Measurements from ENCODE around the gene GPC6.

The GPC6 gene

GRCh38 chr13:93397619-93398018 is 171.0 kb downstream of the GPC6 start:
- no peak for DNase-seq (ENCODE audit: extremely low read depth, low read depth)
- no peak for TF ChIP-seq CTCF (IDR thresholded peaks at IDR 0.05; ENCODE audit: low read depth, low read length)

GRCh38 chr13:93398167-93399035 is 171.8 kb downstream of the GPC6 start:
- no peak for TF ChIP-seq CTCF (IDR thresholded peaks at IDR 0.05; ENCODE audit: low read depth, low read length)

DNA sequence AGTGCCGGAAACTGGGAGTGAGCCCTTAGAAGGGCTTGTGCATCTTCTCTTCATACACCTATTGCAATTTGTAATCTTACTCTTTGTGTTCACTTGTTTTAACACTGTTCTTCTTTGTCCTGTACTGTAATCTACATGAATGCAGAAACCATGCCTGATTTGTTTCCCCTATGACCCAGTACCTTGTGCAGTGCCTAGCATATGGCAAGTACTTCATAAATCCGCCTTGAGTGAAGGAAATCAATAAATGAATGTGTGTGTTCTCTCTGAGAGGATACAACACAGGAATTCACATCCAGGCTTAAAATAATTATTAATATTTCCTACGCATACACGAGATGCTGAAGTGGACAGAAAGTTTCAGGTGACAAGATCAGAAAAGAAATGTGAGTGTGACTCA is 172.6 kb downstream of the GPC6 start:
- no peak for TF ChIP-seq CTCF (IDR thresholded peaks at IDR 0.05; ENCODE audit: low read depth, low read length)
- DNase-seq (ENCODE audit: extremely low read depth, low read depth): no peak

More at GRCh38 chr13:93398167-93399035, 171.8 kb downstream of the GPC6 start:
- no peak for DNase-seq (ENCODE audit: extremely low read depth, low read depth)

DNA sequence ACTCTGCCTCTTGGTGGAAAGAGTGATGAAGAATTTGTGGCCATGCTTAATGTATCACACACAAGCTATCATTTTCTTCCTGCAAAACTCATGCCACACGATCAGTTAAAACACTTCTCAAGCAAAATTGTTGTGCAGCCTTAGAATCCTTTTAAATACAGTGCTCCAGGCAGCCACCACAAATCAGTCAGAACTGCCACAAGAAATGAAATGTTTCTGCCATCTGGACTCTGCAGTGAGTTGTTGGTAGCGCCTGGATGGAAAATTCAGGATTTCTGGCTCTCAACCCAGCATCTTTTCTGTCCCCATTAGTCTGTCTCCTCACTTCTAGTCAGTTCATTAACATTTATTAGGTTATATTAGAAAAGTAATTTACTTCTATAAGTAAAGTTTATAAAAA is 179.5 kb downstream of the GPC6 start:
- no peak for TF ChIP-seq CTCF (IDR thresholded peaks at IDR 0.05; ENCODE audit: low read depth, low read length)
- no peak for DNase-seq (ENCODE audit: extremely low read depth, low read depth)

GRCh38 chr13:93407551-93407950 is 180.9 kb downstream of the GPC6 start:
- DNase-seq (ENCODE audit: extremely low read depth, low read depth): no peak
- no peak for TF ChIP-seq CTCF (IDR thresholded peaks at IDR 0.05; ENCODE audit: low read depth, low read length)

GRCh38 chr13:93409001-93409400 is 182.4 kb downstream of the GPC6 start:
- DNase-seq (ENCODE audit: extremely low read depth, low read depth): no peak
- no peak for TF ChIP-seq CTCF (IDR thresholded peaks at IDR 0.05; ENCODE audit: low read depth, low read length)

DNA sequence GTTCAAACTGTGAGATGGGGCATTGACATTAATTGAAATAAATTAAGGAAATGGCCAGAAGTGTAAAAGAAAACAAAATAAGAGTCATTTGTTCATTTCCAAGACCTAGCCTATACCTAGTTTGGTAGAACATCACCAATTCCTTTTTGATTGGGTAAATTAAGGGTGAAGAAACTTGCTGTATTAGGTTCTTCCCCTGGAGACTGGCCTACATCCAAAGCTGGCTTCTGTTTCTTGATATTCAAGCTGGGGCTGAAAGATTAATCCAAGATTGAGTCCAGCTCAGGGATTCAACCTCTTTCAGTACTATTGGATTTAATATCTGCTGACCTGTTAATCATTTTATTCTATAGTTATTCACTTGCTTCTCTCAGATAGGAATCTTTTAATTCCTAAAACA is 183.2 kb downstream of the GPC6 start:
- no peak for DNase-seq (ENCODE audit: extremely low read depth, low read depth)
- TF ChIP-seq CTCF (IDR thresholded peaks at IDR 0.05; ENCODE audit: low read depth, low read length): no peak

Data from AG09319 (cell line).